SIG-M5 (cell line): Measurements from ENCODE around the gene MRPL40.

Source experiments
- DNase-seq: peaks from one replicate; lab custom pipeline; 2025; lab: John Stamatoyannopoulos, UW

The MRPL40 gene

DNA sequence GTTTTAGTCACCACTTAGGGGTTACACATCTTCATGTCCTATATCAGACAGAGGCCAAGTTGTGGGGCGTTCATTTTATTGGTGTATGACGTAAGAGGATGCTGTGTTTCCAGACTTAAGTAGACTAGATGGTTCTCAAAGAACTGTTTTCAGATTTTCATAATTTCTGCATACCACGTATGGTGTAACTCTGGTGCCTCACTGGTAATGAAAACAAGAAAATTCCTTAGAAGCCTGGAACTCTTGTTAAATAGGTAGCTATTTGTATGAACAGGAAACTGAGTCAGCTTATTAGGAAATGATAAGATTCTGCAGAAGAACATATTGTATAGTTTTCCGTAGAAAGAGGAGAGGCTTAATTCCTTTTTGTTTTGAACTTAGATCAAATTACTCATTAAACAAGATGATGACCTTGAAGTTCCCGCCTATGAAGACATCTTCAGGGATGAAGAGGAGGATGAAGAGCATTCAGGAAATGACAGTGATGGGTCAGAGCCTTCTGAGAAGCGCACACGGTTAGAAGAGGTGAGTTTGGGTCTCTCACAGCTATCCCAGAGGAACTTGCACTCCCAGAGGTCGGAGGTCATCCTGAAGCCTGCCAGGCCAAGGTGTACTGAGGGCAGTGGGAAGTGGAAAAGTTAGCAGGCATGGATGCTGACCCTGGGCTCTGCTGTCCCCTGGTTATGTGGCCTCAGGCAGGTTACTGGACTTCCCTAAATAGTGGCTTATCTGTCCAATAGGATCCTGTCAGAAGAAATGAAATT, 51.3 kb downstream of the MRPL40 start:
- no peak for DNase-seq
